Liver (tissue), 9 donors: Measurements from ENCODE around the gene PPP1R13B. TPM values are rescaled to one million over a fixed set of nuclear protein-coding genes. Genes with fewer than 3 reads are reported as not detected.

ENCODE experiments used
- DNase-seq: peaks from one replicate; pipeline ENCODE4 v3.0.0-alpha.2; 2017; ENCODE audit warnings: low spot score
- H3K27ac ChIP-seq, 2 donors: one replicate each; pipeline ENCODE4 v1.7.0; 2013; ENCODE audit warnings: inconsistent platforms in 2 of 2, low read length in 2 of 2, control low read depth in 1 of 2, low read depth in 1 of 2, mild to moderate bottlenecking in 1 of 2
- H3K27me3 ChIP-seq, 4 donors: one replicate each; pipeline versions ENCODE4 v1.6.1 to v1.7.0; 2013; ENCODE audit warnings: low read length in 3 of 4, inconsistent platforms in 1 of 4, mild to moderate bottlenecking in 1 of 4, moderate library complexity in 1 of 4; ENCODE audit not compliant: control insufficient read depth in 4 of 4, insufficient read depth in 4 of 4
- H3K36me3 ChIP-seq, 4 donors: one replicate each; pipeline versions ENCODE4 v1.6.1 to v1.7.0; 2013; ENCODE audit warnings: low read length in 3 of 4, mild to moderate bottlenecking in 3 of 4, low read depth in 1 of 4, moderate library complexity in 1 of 4; ENCODE audit not compliant: control insufficient read depth in 4 of 4, insufficient read depth in 3 of 4
- H3K4me1 ChIP-seq, 4 donors: one replicate each; pipeline versions ENCODE4 v1.6.1 to v1.7.0; 2013; ENCODE audit warnings: low read length in 3 of 4, mild to moderate bottlenecking in 3 of 4, moderate library complexity in 1 of 4; ENCODE audit not compliant: control insufficient read depth in 4 of 4, insufficient read depth in 4 of 4
- H3K4me3 ChIP-seq, 3 donors: one replicate each; pipeline versions ENCODE4 v1.6.1 to v1.7.0; 2013; ENCODE audit warnings: low read length in 3 of 3, control low read depth in 1 of 3, low read depth in 1 of 3, mild to moderate bottlenecking in 1 of 3
- H3K9ac ChIP-seq, 2 donors: one replicate each; pipeline ENCODE4 v1.7.0; 2013; ENCODE audit warnings: low read length in 2 of 2, mild to moderate bottlenecking in 2 of 2, moderate library complexity in 2 of 2, control low read depth in 1 of 2, low read depth in 1 of 2
- H3K9me3 ChIP-seq, 4 donors: one replicate each; pipeline versions ENCODE4 v1.6.1 to v1.7.0; 2013; ENCODE audit warnings: low read length in 3 of 4; ENCODE audit not compliant: control insufficient read depth in 4 of 4
- EGR1 ChIP-seq, 2 donors: IDR thresholded peaks; 2 replicates each; pipeline ENCODE4 v1.6.1; 2016 to 2018; ENCODE audit warnings: antibody characterized with exemption in 2 of 2, low read depth in 2 of 2
- GABPA ChIP-seq, 2 donors: IDR thresholded peaks in 1 of 2; conservative IDR thresholded peaks in 1 of 2; 2 replicates each; pipeline ENCODE4 v1.6.1; 2016; ENCODE audit warnings: antibody characterized with exemption in 2 of 2, mild to moderate bottlenecking in 1 of 2, moderate library complexity in 1 of 2
- JUND ChIP-seq, 2 donors: IDR thresholded peaks; 2 replicates each; pipeline ENCODE4 v1.6.1; 2016; ENCODE audit warnings: antibody characterized with exemption in 2 of 2
- NR2F2 ChIP-seq: IDR thresholded peaks from 2 replicates; pipeline ENCODE4 v1.6.1; 2016; ENCODE audit warnings: antibody characterized with exemption
- REST ChIP-seq: IDR thresholded peaks from 2 replicates; pipeline ENCODE4 v1.6.1; 2016; ENCODE audit warnings: antibody characterized with exemption, mild to moderate bottlenecking
- RXRA ChIP-seq, 2 donors: IDR thresholded peaks; 2 replicates each; pipeline ENCODE4 v1.6.1; 2017 to 2018; ENCODE audit warnings: antibody characterized with exemption in 2 of 2, mild to moderate bottlenecking in 1 of 2
- SP1 ChIP-seq: IDR thresholded peaks from 2 replicates; pipeline ENCODE4 v1.6.1; 2018; ENCODE audit warnings: antibody characterized with exemption, mild to moderate bottlenecking
- TAF1 ChIP-seq: conservative IDR thresholded peaks from 2 replicates; pipeline ENCODE4 v1.6.1; 2016; ENCODE audit warnings: antibody characterized with exemption, mild to moderate bottlenecking
- WGBS: extraction: QIAGEN DNeasy Blood & Tissue Kit; methylation state at CpG from one replicate; pipeline ENCODE4 v1.1.7; 2013; 5-methylcytosine and 5-hydroxymethylcytosine counted together
- polyA plus RNA-seq, 2 donors: library from polyadenylated mRNA; stranded (reverse) in 1 of 2; unstranded in 1 of 2; fragments of 200-250 nt in 1 of 2; fragments of >200 nt in 1 of 2; fragmentation: Nextera tagmentation in 1 of 2; extraction: Ambion mirVana in 1 of 2; gene quantifications; one replicate each; pipeline versions ENCODE4 v1.2.1 to v1.2.3, GENCODE V29; 2013 to 2015
- total RNA-seq, 2 donors: library from RNA; depleted of rRNA; stranded (reverse); fragments of >200 nt; gene quantifications; one replicate each; pipeline ENCODE4 v1.2.3, GENCODE V29; 2014
- donor health status: healthy.
- donor health status: healthy.
- donor health status: healthy.
- donor health status: healthy.
- donor health status: healthy.

Gene PPP1R13B
- total and polyA plus RNA-seq, 4 donors, result 3.2 to 15.1 (median 5.1) TPM

GRCh38 chr14:103703433-103704385, 143.7 kb downstream of the PPP1R13B start:
- no peak for DNase-seq
- 85% methylated on average over 24 of the region's 24 CpGs for WGBS
- Histone ChIP-seq H3K9ac (no peak overlapping the region), H3K4me3 (no peak overlapping the region), H3K27me3 (no peaks in the 10 kb centered on the region), H3K36me3 (peaks cover 0 to 12% (median 3%) of the 10 kb centered on the region in 4 donors), H3K4me1 (peaks cover 2 to 37% (median 13%) of the 10 kb centered on the region in 4 donors), H3K9me3 (no peaks in the 10 kb centered on the region), H3K27ac (no peak overlapping the region)
- TF ChIP-seq JUND (IDR thresholded peaks at IDR 0.05), result no peak
- no peak for TF ChIP-seq RXRA (IDR thresholded peaks at IDR 0.05)
- TF ChIP-seq SP1, result no peak
- no peak for TF ChIP-seq NR2F2
- TF ChIP-seq EGR1 (IDR thresholded peaks at IDR 0.05; ENCODE audit: low read depth in 2 of 2), result no peak

GRCh38 chr14:103702497-103703432, 144.6 kb downstream of the PPP1R13B start:
- no peaks in the 10 kb centered on the region for H3K9me3 ChIP-seq
- WGBS, result 92% methylated on average over 29 of the region's 29 CpGs
- H3K27ac ChIP-seq, result no peak overlapping the region

More at GRCh38 chr14:103702497-103703432, 144.6 kb downstream of the PPP1R13B start:
- H3K4me1 ChIP-seq, result peaks cover 2 to 37% (median 14%) of the 10 kb centered on the region in 4 donors
- TF ChIP-seq GABPA (IDR thresholded peaks at IDR 0.05 in 1 of 2, conservative IDR thresholded peaks at IDR 0.05 in 1 of 2) (no peak), REST (no peak), TAF1 (no peak), EGR1 (IDR thresholded peaks at IDR 0.05; ENCODE audit: low read depth in 2 of 2) (no peak)
- H3K9ac ChIP-seq, result no peak overlapping the region
- H3K27me3 ChIP-seq, result no peaks in the 10 kb centered on the region
- H3K4me3 ChIP-seq, result no peak overlapping the region
- no peak for DNase-seq
- H3K36me3 ChIP-seq, result peaks cover 0 to 12% (median 3%) of the 10 kb centered on the region in 4 donors
